ENCODE data around the gene SAV1.
A peak's percentile ranks its signal among the peaks of the same experiment; 100 is the strongest.
"Not testable (repeated sequence)": the region's sequence is repeated elsewhere in the genome, so short reads cannot be mapped to it uniquely, and the experiment has no call there.

The SAV1 gene

DNA sequence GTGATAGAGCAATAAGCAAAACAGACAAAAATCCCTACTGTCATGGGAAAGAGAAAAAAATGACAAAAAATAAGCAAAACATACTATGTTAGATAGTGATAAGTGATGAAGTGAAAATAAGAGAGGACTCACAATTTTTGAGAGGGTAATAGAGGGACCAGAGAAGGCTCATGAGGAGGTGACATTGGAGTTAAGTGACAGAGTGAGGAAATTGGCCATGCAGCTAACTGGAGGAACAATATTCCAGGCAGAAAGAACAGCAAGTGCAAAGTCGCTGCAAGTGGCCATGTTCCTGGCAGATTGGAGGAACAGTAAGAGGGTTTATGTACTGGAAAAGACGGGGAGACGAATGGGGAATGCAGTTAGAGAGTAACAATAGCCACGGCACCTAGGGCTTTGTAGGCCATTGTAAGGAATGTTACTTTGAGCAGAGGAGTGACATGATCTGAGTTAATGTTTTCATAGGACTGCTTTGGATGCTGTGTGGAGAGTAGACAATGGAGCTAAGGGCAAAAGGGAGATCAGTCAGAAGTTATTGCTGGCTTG lies 1.4 kb upstream of the SAV1 start:
- no peak for TF ChIP-seq CTCF (IDR thresholded peaks at IDR 0.05; ENCODE audit: low read depth, low read length, missing control alignments)
- no peak overlapping the region for H3K27ac ChIP-seq
- in situ Hi-C loops (cut with HindIII; ENCODE audit: low pct_ligation_motif_present, low sequenced_read_pairs): no loop called here
- peaks cover 2% of the 10 kb centered on the region for H3K36me3 ChIP-seq (replicated peaks)
- no peaks in the 10 kb centered on the region for H3K27me3 ChIP-seq (replicated peaks)
- DNase-seq: no peak
- no peak overlapping the region for H3K4me3 ChIP-seq (ENCODE audit: low read depth, low read length)

DNA sequence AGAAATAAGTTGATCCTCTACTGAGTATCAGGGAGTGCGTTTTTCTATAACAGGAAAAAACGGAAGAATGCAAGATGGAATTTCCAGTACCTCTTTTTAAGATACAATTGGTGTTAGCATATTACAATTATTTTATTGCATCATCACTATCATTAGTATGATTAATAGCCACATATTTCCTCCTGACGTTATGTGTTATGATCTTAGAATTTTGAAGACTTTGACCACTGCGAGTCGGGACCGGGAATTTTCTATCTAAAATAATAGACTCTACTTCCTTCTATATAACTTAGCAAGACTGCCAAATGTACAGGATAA lies 679 bp upstream of the SAV1 start:
- no peak for DNase-seq
- TF ChIP-seq CTCF (IDR thresholded peaks at IDR 0.05; ENCODE audit: low read depth, low read length, missing control alignments): no peak
- H3K27ac ChIP-seq: peak overlapping the region; percentile 90
- H3K36me3 ChIP-seq (replicated peaks): peaks cover 2% of the 10 kb centered on the region
- in situ Hi-C loops (cut with HindIII; ENCODE audit: low pct_ligation_motif_present, low sequenced_read_pairs): no loop called here
- H3K27me3 ChIP-seq (replicated peaks): no peaks in the 10 kb centered on the region
- H3K4me3 ChIP-seq (ENCODE audit: low read depth, low read length): peak overlapping the region; percentile 77

- Histone ChIP-seq H3K27me3 (replicated peaks) (no peaks in the 10 kb centered on the region), H3K27ac (peak overlapping the region; percentile 90), H3K36me3 (replicated peaks) (peaks cover 2% of the 10 kb centered on the region), H3K4me3 (ENCODE audit: low read depth, low read length) (peak overlapping the region; percentile 77)
- DNase-seq: no peak
- in situ Hi-C loops (cut with HindIII; ENCODE audit: low pct_ligation_motif_present, low sequenced_read_pairs): no loop called here
- no peak for TF ChIP-seq CTCF (IDR thresholded peaks at IDR 0.05; ENCODE audit: low read depth, low read length, missing control alignments)
Measured at GRCh38 chr14:50667684-50667995, 466 bp downstream of the SAV1 start.

GRCh38 chr14:50666772-50667683 lies 1.1 kb downstream of the SAV1 start:
- peak overlapping the region; percentile 77 for H3K4me3 ChIP-seq (ENCODE audit: low read depth, low read length)
- DNase-seq: peak; percentile 58
- H3K27me3 ChIP-seq (replicated peaks): no peaks in the 10 kb centered on the region
- TF ChIP-seq CTCF (IDR thresholded peaks at IDR 0.05; ENCODE audit: low read depth, low read length, missing control alignments): no peak
- in situ Hi-C loops (cut with HindIII; ENCODE audit: low pct_ligation_motif_present, low sequenced_read_pairs): no loop called here
- peak overlapping the region; percentile 90 for H3K27ac ChIP-seq
- H3K36me3 ChIP-seq (replicated peaks): peaks cover 2% of the 10 kb centered on the region

DNA sequence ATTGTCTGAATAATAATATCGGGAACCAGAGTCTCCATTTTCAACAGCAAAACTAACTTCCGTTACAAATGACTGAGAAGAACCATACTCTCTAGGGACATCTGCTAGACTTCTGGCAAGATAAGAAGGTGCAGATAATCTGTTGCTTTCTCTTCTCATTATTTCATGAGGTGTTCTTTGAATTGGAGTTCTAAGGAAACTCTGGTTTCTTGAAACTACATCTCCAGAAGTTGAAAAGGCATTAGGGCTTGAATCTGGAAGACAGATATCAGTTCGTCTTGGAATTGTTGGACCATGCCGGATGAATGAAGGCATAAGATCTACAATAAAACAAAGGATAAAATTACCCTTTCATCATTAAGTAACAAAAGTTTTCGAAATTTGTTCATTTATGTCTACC lies 2.8 kb downstream of the SAV1 start:
- H3K36me3 ChIP-seq (replicated peaks); H3K27ac ChIP-seq; H3K27me3 ChIP-seq (replicated peaks); H3K4me3 ChIP-seq (ENCODE audit: low read depth, low read length); in situ Hi-C loops (cut with HindIII; ENCODE audit: low pct_ligation_motif_present, low sequenced_read_pairs); DNase-seq: not testable (repeated sequence)

DNA sequence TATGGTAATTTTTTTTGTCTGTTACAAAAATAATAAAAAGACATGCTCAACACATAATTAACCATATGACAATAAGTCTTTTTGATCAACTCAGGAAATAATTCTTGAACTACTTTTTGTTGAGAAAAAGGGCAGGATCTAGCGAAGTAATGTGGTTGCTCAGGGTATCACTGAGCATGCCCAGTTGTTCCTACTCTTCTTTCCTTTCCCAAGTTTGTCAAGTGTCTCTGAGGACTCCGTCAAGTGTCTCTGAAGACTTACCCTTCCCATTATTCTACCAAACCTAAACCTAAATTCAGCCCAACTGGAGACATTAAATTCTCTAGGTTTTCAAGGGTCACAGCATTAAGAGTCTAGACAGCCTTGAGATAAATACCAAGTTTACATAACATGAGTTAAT lies 3.5 kb downstream of the SAV1 start:
- H3K36me3 ChIP-seq (replicated peaks); in situ Hi-C loops (cut with HindIII; ENCODE audit: low pct_ligation_motif_present, low sequenced_read_pairs); H3K27ac ChIP-seq; DNase-seq; H3K4me3 ChIP-seq (ENCODE audit: low read depth, low read length); H3K27me3 ChIP-seq (replicated peaks): not testable (repeated sequence)
